ENCODE data around the gene NUP188. TPM values are rescaled to one million over a fixed set of nuclear protein-coding genes. Genes with fewer than 3 reads are reported as not detected.

NUP188 gene
- total RNA-seq, 1 donor from 2014 or later: 103 TPM

GRCh38 chr9:129023036-129023907 lies 75.8 kb downstream of the NUP188 start:
- CTCF ChIA-PET: no interaction called here
- Mint-ChIP-seq H3K36me3 (ENCODE audit: low read depth) (peaks cover 7% of the 10 kb centered on the region), H3K4me3 (no peak overlapping the region), H3K27me3 (no peaks in the 10 kb centered on the region), H3K4me1 (peaks cover 29% of the 10 kb centered on the region), H3K9me3 (no peaks in the 10 kb centered on the region), H3K27ac (no peak overlapping the region)
- intact Hi-C loops (cut with micrococcal nuclease): no loop called here
- ATAC-seq (ENCODE audit: low read depth): no peak
- no peak for DNase-seq
- POLR2A ChIA-PET: interaction anchor here (0.7 kb wide), 1 partner anchor 471 kb away, joined by 12 read pairs; no protein-coding TSS in a partner anchor
- no peak for TF ChIP-seq CTCF (IDR thresholded peaks at IDR 0.05)

GRCh38 chr9:129023908-129024233 lies 76.4 kb downstream of the NUP188 start:
- no peaks in the 10 kb centered on the region for H3K27me3 Mint-ChIP-seq
- no peak for ATAC-seq (ENCODE audit: low read depth)
- intact Hi-C loops (cut with micrococcal nuclease): no loop called here
- no peak overlapping the region for H3K27ac Mint-ChIP-seq
- no peak for TF ChIP-seq CTCF (IDR thresholded peaks at IDR 0.05)
- H3K4me3 Mint-ChIP-seq: no peak overlapping the region
- peaks cover 29% of the 10 kb centered on the region for H3K4me1 Mint-ChIP-seq
- no peaks in the 10 kb centered on the region for H3K9me3 Mint-ChIP-seq
- DNase-seq: no peak
- POLR2A ChIA-PET: interaction anchor here (0.7 kb wide), 1 partner anchor 471 kb away, joined by 12 read pairs; no protein-coding TSS in a partner anchor
- CTCF ChIA-PET: no interaction called here
- peaks cover 5% of the 10 kb centered on the region for H3K36me3 Mint-ChIP-seq (ENCODE audit: low read depth)

DNA sequence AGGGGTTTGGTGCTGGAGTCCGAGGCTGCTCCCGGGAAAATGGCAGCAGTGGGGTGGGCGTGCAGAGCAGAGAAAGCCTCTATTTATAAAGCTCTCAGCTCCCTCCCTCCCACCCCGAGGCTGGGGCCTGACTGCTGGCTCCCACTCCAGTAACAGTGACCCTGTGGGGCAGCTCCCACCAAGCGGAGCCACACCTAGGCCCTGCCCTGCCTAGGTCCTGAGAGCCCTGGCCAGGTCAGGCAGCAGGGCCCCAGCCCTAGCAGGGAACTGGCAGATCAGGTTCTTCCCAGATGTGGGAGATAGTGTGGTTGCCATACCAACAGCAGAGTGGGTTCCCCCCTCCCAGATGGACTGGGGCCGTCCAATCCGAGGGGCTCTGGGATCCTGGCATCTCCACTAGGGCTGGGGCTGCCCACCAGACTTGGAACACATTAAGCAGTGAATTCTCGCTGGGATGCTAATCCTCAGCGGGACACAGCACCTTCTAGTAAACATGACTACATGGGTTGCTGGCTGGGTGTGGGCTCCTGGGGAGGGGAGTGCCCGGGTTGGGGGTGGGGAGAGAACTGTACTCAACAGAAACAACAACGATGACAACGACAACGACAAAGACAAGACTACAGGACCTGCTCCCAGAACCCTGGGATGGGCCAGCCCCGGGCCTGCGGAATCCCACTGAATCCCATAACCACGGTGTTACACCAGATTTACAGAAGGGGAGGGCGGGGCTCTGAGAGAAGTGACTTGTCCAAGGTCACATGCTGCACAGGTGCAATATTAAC lies 79.1 kb downstream of the NUP188 start:
- intact Hi-C loops (cut with micrococcal nuclease): no loop called here
- ChIA-PET CTCF (no interaction called here), POLR2A (interaction anchor here (2.1 to 2.3 kb wide), 2 partner anchors 10 to 54 kb away, joined by 9 to 10 read pairs; partner anchors contain the start of genes DOLPP1 and MIGA2)
- H3K4me3 Mint-ChIP-seq: peak overlapping the region; percentile 85
- peak overlapping the region; percentile 66 for H3K27ac Mint-ChIP-seq
- H3K9me3 Mint-ChIP-seq: no peaks in the 10 kb centered on the region
- DNase-seq (no peak), ATAC-seq (ENCODE audit: low read depth) (no peak)
- peaks cover 3% of the 10 kb centered on the region for H3K36me3 Mint-ChIP-seq (ENCODE audit: low read depth)
- TF ChIP-seq CTCF (IDR thresholded peaks at IDR 0.05): no peak
- no peaks in the 10 kb centered on the region for H3K27me3 Mint-ChIP-seq
- H3K4me1 Mint-ChIP-seq: peaks cover 24% of the 10 kb centered on the region

GRCh38 chr9:129027224-129027684 lies 79.8 kb downstream of the NUP188 start:
- Mint-ChIP-seq H3K9me3 (no peaks in the 10 kb centered on the region), H3K4me1 (peaks cover 19% of the 10 kb centered on the region), H3K27me3 (no peaks in the 10 kb centered on the region), H3K4me3 (peak overlapping the region; percentile 85), H3K27ac (peak overlapping the region; percentile 66), H3K36me3 (ENCODE audit: low read depth) (no peaks in the 10 kb centered on the region)
- TF ChIP-seq CTCF (IDR thresholded peaks at IDR 0.05): no peak
- POLR2A ChIA-PET: interaction anchor here (1.3 to 2.3 kb wide), 3 partner anchors 9 to 751 kb away, joined by 4 to 10 read pairs (median 9); partner anchors contain the start of genes DOLPP1, GOLGA2, MIGA2 and SWI5
- intact Hi-C loops (cut with micrococcal nuclease): no loop called here
- ATAC-seq (ENCODE audit: low read depth) (no peak), DNase-seq (no peak)
- CTCF ChIA-PET: no interaction called here

Data from activated B cell treated with CpG ODN at 0.5 μM for 24 hours (primary cell).